ENCODE measurements around the gene TSN.

- TF ChIP-seq CTCF (tag by site-specific recombination; IDR thresholded peaks at IDR 0.05), result no peak
- TF ChIP-seq MYNN (tag by site-specific recombination; IDR thresholded peaks at IDR 0.05; ENCODE audit: borderline replicate concordance), result no peak
- TF ChIP-seq TCF7L2 (IDR thresholded peaks at IDR 0.05; ENCODE audit: borderline replicate concordance, low read depth, low read length), result no peak
- TF ChIP-seq ZNF350 (tag by site-specific recombination; IDR thresholded peaks at IDR 0.05), result no peak
- no peak for TF ChIP-seq ZNF449 (tag by site-specific recombination; IDR thresholded peaks at IDR 0.05)
- no peak for TF ChIP-seq KLF16 (tag by site-specific recombination; IDR thresholded peaks at IDR 0.05)
These were observed 607 bp upstream of the TSN start for GRCh38 chr2:121754851-121755236.

Data from HEK293 (cell line).